Parathyroid adenoma (tissue), 2 donors: Measurements from ENCODE around the gene CCDC177.

ENCODE experiments used
- H2AFZ ChIP-seq: fragments of 300-600 bp; sonication (generic); one replicate; pipeline ENCODE4 v1.7.0; 2017; ENCODE audit warnings: antibody characterized with exemption, mild to moderate bottlenecking
- H3K27ac ChIP-seq: fragments of 300-600 bp; sonication (generic); one replicate; pipeline ENCODE4 v1.7.0; 2017
- H3K27me3 ChIP-seq: fragments of 300-600 bp; sonication (generic); one replicate; pipeline ENCODE4 v1.7.0; 2017; ENCODE audit warnings: low read length; ENCODE audit not compliant: control insufficient read depth, insufficient read depth
- H3K36me3 ChIP-seq: fragments of 300-600 bp; sonication (generic); one replicate; pipeline ENCODE4 v1.7.0; 2017; ENCODE audit warnings: low read length; ENCODE audit not compliant: control insufficient read depth, insufficient read depth
- H3K4me1 ChIP-seq: fragments of 300-600 bp; sonication (generic); one replicate; pipeline ENCODE4 v1.7.0; 2017; ENCODE audit warnings: control low read depth
- H3K4me2 ChIP-seq: fragments of 300-600 bp; sonication (generic); one replicate; pipeline ENCODE4 v1.7.0; 2017; ENCODE audit warnings: low read length
- H3K4me3 ChIP-seq: fragments of 300-600 bp; sonication (generic); one replicate; pipeline ENCODE4 v1.7.0; 2017; ENCODE audit warnings: low read depth, low read length
- H3K79me2 ChIP-seq: fragments of 300-600 bp; sonication (generic); one replicate; pipeline ENCODE4 v1.7.0; 2017; ENCODE audit warnings: control low read depth
- H3K9ac ChIP-seq: fragments of 300-600 bp; sonication (generic); one replicate; pipeline ENCODE4 v1.7.0; 2017; ENCODE audit warnings: mild to moderate bottlenecking
- H3K9me3 ChIP-seq: fragments of 300-600 bp; sonication (generic); one replicate; pipeline ENCODE4 v1.7.0; 2017; ENCODE audit warnings: low read length; ENCODE audit not compliant: control insufficient read depth
- CTCF ChIP-seq: fragments of 300-600 bp; sonication (generic); IDR thresholded peaks from one replicate; pipeline ENCODE4 v1.7.0; 2017; ENCODE audit warnings: antibody characterized with exemption, mild to moderate bottlenecking
- donor health status: primary hyperparathyroidism.

The CCDC177 gene

GRCh38 chr14:69573831-69574262 lies 824 bp downstream of the CCDC177 start:
- Histone ChIP-seq H3K4me2 (no peak overlapping the region), H3K79me2 (no peaks in the 10 kb centered on the region), H3K27ac (no peak overlapping the region), H3K36me3 (no peaks in the 10 kb centered on the region), H3K4me1 (peaks cover 3% of the 10 kb centered on the region), H3K27me3 (peaks cover 7% of the 10 kb centered on the region), H3K9ac (no peak overlapping the region), H3K9me3 (no peaks in the 10 kb centered on the region), H3K4me3 (no peak overlapping the region), H2AFZ (no peak overlapping the region)
- no peak for TF ChIP-seq CTCF

DNA sequence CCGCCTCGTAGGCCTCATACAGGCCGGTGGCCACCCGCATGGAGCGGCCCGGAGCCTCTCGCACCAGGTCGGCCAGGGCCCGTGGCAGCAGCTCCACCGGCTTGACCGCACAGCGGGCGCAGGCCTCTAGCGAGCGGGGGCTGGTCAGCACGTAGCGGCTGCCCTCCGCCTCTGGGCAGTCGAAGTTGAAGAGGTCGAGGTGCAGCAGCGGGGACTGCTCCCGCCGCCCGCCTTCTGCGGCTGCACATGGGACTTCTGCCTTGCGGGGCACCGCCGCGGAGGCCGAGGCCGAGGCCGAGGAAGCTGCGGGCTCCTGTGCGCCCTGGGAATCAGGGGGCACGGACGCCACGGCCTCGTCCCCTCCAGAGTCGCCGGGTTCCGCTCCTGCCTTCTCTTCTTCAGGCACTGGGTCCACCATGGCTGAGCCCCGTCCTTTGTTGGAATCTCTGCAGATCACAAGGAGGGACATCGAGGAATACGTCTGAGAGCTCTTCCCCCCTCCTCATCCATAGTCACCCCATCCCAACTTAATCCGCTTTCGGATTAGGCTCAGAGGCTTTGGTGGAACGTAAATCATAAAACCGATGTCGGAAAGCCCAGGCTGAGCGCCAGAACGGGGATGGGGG lies 1.4 kb downstream of the CCDC177 start:
- Histone ChIP-seq H2AFZ (peak overlapping the region; percentile 52), H3K9me3 (no peaks in the 10 kb centered on the region), H3K79me2 (no peaks in the 10 kb centered on the region), H3K27me3 (peaks cover 7% of the 10 kb centered on the region), H3K9ac (no peak overlapping the region), H3K36me3 (no peaks in the 10 kb centered on the region), H3K4me1 (peaks cover 3% of the 10 kb centered on the region), H3K4me2 (no peak overlapping the region), H3K4me3 (no peak overlapping the region), H3K27ac (no peak overlapping the region)
- TF ChIP-seq CTCF, result no peak

DNA sequence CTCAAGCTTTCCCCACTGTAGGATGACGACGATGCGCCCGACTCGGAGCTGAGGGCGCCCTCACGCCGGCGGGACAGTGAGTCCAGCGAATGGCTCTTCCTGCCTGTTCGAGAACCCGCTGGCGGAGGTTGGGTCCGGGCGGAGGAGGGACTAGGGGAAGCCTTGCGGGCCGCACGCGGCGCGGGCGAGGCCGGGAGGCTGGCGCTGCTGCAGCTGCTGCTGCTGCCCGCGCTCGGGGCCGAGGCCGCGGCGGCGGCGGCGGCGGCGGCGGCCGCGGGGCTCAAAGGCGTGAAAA lies 1.9 kb downstream of the CCDC177 start:
- no peak for TF ChIP-seq CTCF
- Histone ChIP-seq H3K36me3 (no peaks in the 10 kb centered on the region), H3K27ac (no peak overlapping the region), H3K4me2 (no peak overlapping the region), H3K4me3 (no peak overlapping the region), H3K4me1 (peaks cover 3% of the 10 kb centered on the region), H3K9me3 (no peaks in the 10 kb centered on the region), H3K79me2 (no peaks in the 10 kb centered on the region), H3K27me3 (peaks cover 7% of the 10 kb centered on the region), H3K9ac (no peak overlapping the region), H2AFZ (no peak overlapping the region)

GRCh38 chr14:69572030-69572840 lies 2.4 kb downstream of the CCDC177 start:
- peaks cover 3% of the 10 kb centered on the region for H3K4me1 ChIP-seq
- peaks cover 7% of the 10 kb centered on the region for H3K27me3 ChIP-seq
- H3K36me3 ChIP-seq, result no peaks in the 10 kb centered on the region
- no peaks in the 10 kb centered on the region for H3K9me3 ChIP-seq
- peak overlapping the region; percentile 10 for H3K4me3 ChIP-seq
- no peak overlapping the region for H3K27ac ChIP-seq
- TF ChIP-seq CTCF, result no peak
- peak overlapping the region; percentile 59 for H3K4me2 ChIP-seq
- H2AFZ ChIP-seq, result peak overlapping the region; percentile 79
- no peak overlapping the region for H3K9ac ChIP-seq
- no peaks in the 10 kb centered on the region for H3K79me2 ChIP-seq
